ENCODE results near the gene ZNRF4. TPM values are rescaled to one million over a fixed set of nuclear protein-coding genes. Genes with fewer than 3 reads are reported as not detected.
A peak's percentile ranks its signal among the peaks of the same experiment; 100 is the strongest.
"Not testable (repeated sequence)": the region's sequence is repeated elsewhere in the genome, so short reads cannot be mapped to it uniquely, and the experiment has no call there.

ZNRF4 gene
- total RNA-seq, 1 experiment from 2014 or later, result not detected

DNA sequence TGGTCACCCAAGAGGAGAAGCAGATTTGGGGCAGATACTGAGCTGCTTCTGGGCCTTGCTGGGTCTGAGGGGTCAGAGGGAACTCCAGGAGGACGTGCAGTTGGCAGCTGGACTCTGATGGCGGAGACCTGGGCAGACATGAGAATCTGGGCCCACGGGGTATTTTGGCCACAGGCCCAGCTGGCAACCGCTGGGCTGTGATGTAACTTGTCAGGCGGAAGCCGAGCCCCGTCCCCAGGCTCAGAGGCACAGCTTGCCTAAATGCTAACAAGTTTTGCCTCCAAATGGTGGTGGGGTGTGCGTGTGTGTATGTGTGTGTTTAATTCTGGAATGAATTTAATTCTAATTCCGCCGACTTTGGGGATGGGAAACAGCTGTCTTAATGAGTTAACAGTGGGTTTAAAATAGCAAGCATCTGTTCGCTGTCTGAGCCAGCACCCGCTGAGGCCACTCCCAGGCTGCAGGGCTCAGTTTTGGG is 11.6 kb downstream of the ZNRF4 start:
- Histone ChIP-seq H3K36me3 (no peaks in the 10 kb centered on the region), H3K27ac (no peak overlapping the region), H3K9me3 (replicated peaks) (no peaks in the 10 kb centered on the region), H3K27me3 (replicated peaks) (peaks cover 16% of the 10 kb centered on the region), H3K4me1 (replicated peaks) (no peaks in the 10 kb centered on the region), H3K4me3 (no peak overlapping the region)
- no peak for DNase-seq (ENCODE audit: low read depth in 1 of 2, low spot score in 2 of 2)

GRCh38 chr19:5470264-5470671 is 15.1 kb downstream of the ZNRF4 start:
- no peak for DNase-seq (ENCODE audit: low read depth in 1 of 2, low spot score in 2 of 2)
- no peaks in the 10 kb centered on the region for H3K4me1 ChIP-seq (replicated peaks)
- no peak overlapping the region for H3K4me3 ChIP-seq
- H3K27me3 ChIP-seq (replicated peaks), result peaks cover 25% of the 10 kb centered on the region
- no peaks in the 10 kb centered on the region for H3K36me3 ChIP-seq
- no peaks in the 10 kb centered on the region for H3K9me3 ChIP-seq (replicated peaks)
- H3K27ac ChIP-seq, result no peak overlapping the region

DNA sequence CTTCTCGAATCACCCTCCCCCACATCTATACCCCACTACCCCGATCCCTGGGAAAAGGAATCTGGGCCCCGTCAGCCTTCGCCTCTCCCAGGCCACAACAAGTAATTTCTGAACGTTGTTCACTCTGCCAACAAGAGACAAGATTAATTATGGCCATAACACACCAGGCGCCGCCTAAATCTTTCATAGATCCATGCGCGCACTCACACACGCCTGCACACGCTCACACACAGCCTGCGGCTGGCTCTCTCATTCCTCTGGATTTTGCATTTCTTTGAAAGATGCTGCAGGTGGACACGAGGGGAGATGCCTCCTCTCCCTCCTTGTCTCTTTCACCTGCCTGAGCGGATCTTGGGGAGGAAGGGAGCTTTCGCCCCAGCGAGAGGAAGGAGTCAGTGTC is 17.1 kb downstream of the ZNRF4 start:
- Histone ChIP-seq H3K4me3 (no peak overlapping the region), H3K27me3 (replicated peaks) (peaks cover 21% of the 10 kb centered on the region), H3K36me3 (no peaks in the 10 kb centered on the region), H3K4me1 (replicated peaks) (no peaks in the 10 kb centered on the region), H3K9me3 (replicated peaks) (no peaks in the 10 kb centered on the region), H3K27ac (no peak overlapping the region)
- DNase-seq (ENCODE audit: low read depth in 1 of 2, low spot score in 2 of 2), result no peak

DNA sequence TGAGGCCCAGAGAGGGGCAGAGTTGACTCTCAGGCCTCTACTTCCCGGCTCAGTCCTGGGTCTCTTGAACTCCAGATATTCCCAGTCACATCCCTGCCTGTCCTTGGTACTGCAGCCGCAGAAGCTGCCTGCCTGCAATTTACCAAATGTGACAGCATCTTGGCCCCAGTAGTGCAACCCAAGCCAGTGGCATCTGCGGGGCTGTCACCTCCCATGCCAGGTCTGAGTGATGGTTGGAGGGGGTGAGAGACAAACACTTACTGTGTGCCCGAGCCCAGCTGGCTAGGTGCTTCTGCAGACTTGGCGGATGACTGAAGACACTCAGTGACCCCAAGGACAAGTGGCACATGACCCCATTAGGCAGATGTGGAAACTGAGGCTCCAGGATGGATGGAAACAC is 18.4 kb downstream of the ZNRF4 start:
- H3K36me3 ChIP-seq, result no peaks in the 10 kb centered on the region
- no peak for DNase-seq (ENCODE audit: low read depth in 1 of 2, low spot score in 2 of 2)
- H3K27ac ChIP-seq, result no peak overlapping the region
- no peak overlapping the region for H3K4me3 ChIP-seq
- no peaks in the 10 kb centered on the region for H3K9me3 ChIP-seq (replicated peaks)
- H3K27me3 ChIP-seq (replicated peaks), result peaks cover 23% of the 10 kb centered on the region
- H3K4me1 ChIP-seq (replicated peaks), result no peaks in the 10 kb centered on the region

- Histone ChIP-seq H3K9me3 (replicated peaks) (peaks cover 9% of the 10 kb centered on the region), H3K27ac (no peak overlapping the region), H3K27me3 (replicated peaks) (peaks cover 32% of the 10 kb centered on the region), H3K36me3 (no peaks in the 10 kb centered on the region), H3K4me1 (replicated peaks) (no peaks in the 10 kb centered on the region), H3K4me3 (no peak overlapping the region)
- no peak for DNase-seq (ENCODE audit: low read depth in 1 of 2, low spot score in 2 of 2)
Measured at GRCh38 chr19:5477451-5478215, 22.4 kb downstream of the ZNRF4 start.

DNA sequence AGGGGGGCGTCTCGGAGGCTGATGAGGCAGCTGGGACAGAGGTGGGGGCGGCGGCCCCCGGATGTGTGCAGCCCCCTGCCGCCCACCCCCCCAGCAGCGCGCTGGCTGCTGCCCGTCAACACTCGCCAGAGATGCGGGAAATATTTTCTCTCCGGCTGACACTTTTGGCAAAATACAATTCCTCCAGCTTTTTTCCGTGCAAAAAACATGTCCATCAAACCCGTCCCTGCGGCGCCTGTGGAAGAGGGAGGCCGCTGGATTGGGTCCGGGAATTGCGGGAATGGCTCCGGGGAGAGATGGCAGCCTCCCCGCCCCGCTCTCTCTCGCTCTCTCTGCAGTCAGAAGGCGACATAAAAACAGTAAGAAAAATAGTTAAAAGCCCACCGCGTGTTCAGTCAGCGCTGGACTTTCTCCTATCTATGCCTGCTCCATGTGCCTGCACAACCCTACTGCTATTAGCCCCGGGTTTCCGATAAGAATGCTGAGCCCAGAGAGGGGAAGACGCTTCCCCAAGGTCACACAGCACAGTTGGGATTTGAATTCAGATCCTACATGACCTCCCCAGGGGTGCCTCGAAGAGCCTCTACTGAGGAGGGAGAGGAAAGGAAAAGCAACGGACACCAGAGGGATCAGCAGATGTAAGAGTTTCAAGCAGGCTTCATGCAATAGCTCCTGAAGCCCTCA is 23.2 kb downstream of the ZNRF4 start:
- no peak overlapping the region for H3K4me3 ChIP-seq
- DNase-seq (ENCODE audit: low read depth in 1 of 2, low spot score in 2 of 2), result no peak
- peaks cover 9% of the 10 kb centered on the region for H3K9me3 ChIP-seq (replicated peaks)
- no peak overlapping the region for H3K27ac ChIP-seq
- H3K27me3 ChIP-seq (replicated peaks), result peaks cover 30% of the 10 kb centered on the region
- H3K4me1 ChIP-seq (replicated peaks), result no peaks in the 10 kb centered on the region
- H3K36me3 ChIP-seq, result no peaks in the 10 kb centered on the region

GRCh38 chr19:5478925-5479588 is 23.8 kb downstream of the ZNRF4 start:
- Histone ChIP-seq H3K4me3 (no peak overlapping the region), H3K27me3 (replicated peaks) (peaks cover 26% of the 10 kb centered on the region), H3K4me1 (replicated peaks) (no peaks in the 10 kb centered on the region), H3K36me3 (no peaks in the 10 kb centered on the region), H3K27ac (no peak overlapping the region), H3K9me3 (replicated peaks) (peaks cover 9% of the 10 kb centered on the region)
- no peak for DNase-seq (ENCODE audit: low read depth in 1 of 2, low spot score in 2 of 2)

DNA sequence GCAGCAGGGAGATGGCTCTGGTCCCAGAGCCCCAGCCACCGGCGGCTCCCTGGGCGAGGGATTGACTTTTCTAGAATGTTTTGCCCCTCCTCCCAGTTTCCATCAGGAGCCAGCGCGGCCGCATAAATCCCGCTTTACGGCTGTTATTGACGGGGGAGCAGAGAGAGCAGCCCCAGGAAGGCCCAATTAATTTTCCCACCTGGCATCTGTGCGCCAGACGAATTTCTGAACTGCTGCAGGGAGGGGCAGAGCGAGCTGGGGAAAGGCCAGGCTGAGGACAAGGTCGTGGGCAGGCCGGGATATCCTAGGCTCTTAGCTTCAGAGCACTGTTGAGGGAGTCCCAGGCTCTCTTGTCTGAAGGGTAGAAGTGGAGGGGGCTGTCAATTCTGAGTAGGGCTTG is 24.7 kb downstream of the ZNRF4 start:
- H3K4me3 ChIP-seq, result no peak overlapping the region
- DNase-seq (ENCODE audit: low read depth in 1 of 2, low spot score in 2 of 2), result no peak
- no peaks in the 10 kb centered on the region for H3K36me3 ChIP-seq
- peaks cover 31% of the 10 kb centered on the region for H3K27me3 ChIP-seq (replicated peaks)
- no peak overlapping the region for H3K27ac ChIP-seq
- peaks cover 9% of the 10 kb centered on the region for H3K9me3 ChIP-seq (replicated peaks)
- H3K4me1 ChIP-seq (replicated peaks), result no peaks in the 10 kb centered on the region

DNA sequence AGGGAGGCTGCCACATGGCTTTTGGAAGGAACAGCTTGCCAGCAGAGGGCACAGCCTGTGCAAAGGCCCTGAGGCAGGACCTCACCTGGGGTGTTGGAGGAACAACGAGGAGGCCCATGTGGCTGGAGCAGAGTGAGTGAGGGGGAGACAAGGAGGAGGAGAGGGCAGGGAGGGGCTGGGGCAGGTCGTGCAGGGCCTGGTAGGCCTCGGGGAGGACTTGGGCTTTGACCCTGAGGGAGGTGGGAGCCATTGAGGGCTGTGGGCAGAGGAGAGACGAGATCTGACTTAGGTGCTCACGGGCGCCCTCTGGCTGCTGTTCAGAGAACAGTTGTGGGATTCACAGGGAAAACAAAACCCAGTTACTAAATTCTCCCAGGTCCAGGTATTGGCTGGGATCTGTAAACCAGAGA is 25.2 kb downstream of the ZNRF4 start:
- Histone ChIP-seq H3K4me1 (replicated peaks) (no peaks in the 10 kb centered on the region), H3K9me3 (replicated peaks) (peaks cover 9% of the 10 kb centered on the region), H3K36me3 (no peaks in the 10 kb centered on the region), H3K27ac (no peak overlapping the region), H3K27me3 (replicated peaks) (peaks cover 28% of the 10 kb centered on the region), H3K4me3 (no peak overlapping the region)
- DNase-seq (ENCODE audit: low read depth in 1 of 2, low spot score in 2 of 2), result peak in 1 of 2 experiments; percentile 58

- H3K27me3 ChIP-seq (replicated peaks), result peaks cover 31% of the 10 kb centered on the region
- no peak for DNase-seq (ENCODE audit: low read depth in 1 of 2, low spot score in 2 of 2)
- H3K4me3 ChIP-seq, result no peak overlapping the region
- no peak overlapping the region for H3K27ac ChIP-seq
- peaks cover 9% of the 10 kb centered on the region for H3K9me3 ChIP-seq (replicated peaks)
- no peaks in the 10 kb centered on the region for H3K36me3 ChIP-seq
- no peaks in the 10 kb centered on the region for H3K4me1 ChIP-seq (replicated peaks)
Measured at GRCh38 chr19:5481957-5482356, 26.7 kb downstream of the ZNRF4 start.

- Histone ChIP-seq H3K36me3 (no peaks in the 10 kb centered on the region), H3K4me3 (no peak overlapping the region), H3K27ac (no peak overlapping the region), H3K4me1 (replicated peaks) (no peaks in the 10 kb centered on the region), H3K27me3 (replicated peaks) (peaks cover 15% of the 10 kb centered on the region), H3K9me3 (replicated peaks) (peaks cover 9% of the 10 kb centered on the region)
- DNase-seq (ENCODE audit: low read depth in 1 of 2, low spot score in 2 of 2), result no peak
Measured at GRCh38 chr19:5484398-5485285, 29.4 kb downstream of the ZNRF4 start.

- Histone ChIP-seq H3K27me3 (replicated peaks) (peaks cover 17% of the 10 kb centered on the region), H3K36me3 (no peaks in the 10 kb centered on the region), H3K27ac (no peak overlapping the region), H3K4me1 (replicated peaks) (no peaks in the 10 kb centered on the region), H3K9me3 (replicated peaks) (peaks cover 9% of the 10 kb centered on the region), H3K4me3 (no peak overlapping the region)
- DNase-seq (ENCODE audit: low read depth in 1 of 2, low spot score in 2 of 2), result no peak
Measured at GRCh38 chr19:5485286-5485636, 30.0 kb downstream of the ZNRF4 start.

DNA sequence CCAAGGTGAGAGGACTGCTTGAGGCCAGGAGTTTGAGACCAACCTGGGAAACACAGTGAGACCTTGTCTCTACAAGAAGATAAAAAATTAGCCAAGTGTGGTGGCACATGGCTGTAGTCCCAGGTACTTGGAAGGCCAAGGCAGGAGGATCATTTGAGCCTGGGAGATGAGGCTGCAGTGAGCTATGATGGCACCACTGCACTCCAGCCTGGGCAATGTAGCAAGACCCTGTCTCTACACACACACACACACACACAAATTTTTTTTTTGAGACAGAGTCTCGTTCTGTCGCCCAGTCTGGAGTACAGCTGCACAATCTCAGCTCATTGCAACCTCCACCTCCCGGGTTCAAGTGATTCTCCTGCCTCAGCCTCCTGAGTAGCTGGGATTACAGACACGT is 30.4 kb downstream of the ZNRF4 start:
- peaks cover 17% of the 10 kb centered on the region for H3K27me3 ChIP-seq (replicated peaks)
- H3K4me1 ChIP-seq (replicated peaks); H3K4me3 ChIP-seq; H3K27ac ChIP-seq; H3K36me3 ChIP-seq; DNase-seq (ENCODE audit: low read depth in 1 of 2, low spot score in 2 of 2); H3K9me3 ChIP-seq (replicated peaks): not testable (repeated sequence)

All from SJSA1 (cell line).